Fibroblast of villous mesenchyme (primary cell): Measurements from ENCODE around the gene PISD. TPM values are rescaled to one million over a fixed set of nuclear protein-coding genes. Genes with fewer than 3 reads are reported as not detected.

Source experiments
- DNase-seq: peaks from one replicate; pipeline ENCODE4 v3.0.0-alpha.2; 2010; ENCODE audit warnings: low read depth
- H3K4me3 ChIP-seq: 2 replicates; pipeline ENCODE4 v1.5.1; 2011; ENCODE audit warnings: low read depth, mild to moderate bottlenecking, low read length
- total RNA-seq: library from RNA; depleted of rRNA; stranded (reverse); fragments of >200 nt; gene quantifications from 2 replicates; pipeline ENCODE4 v1.2.3, GENCODE V29; 2012
- TF ChIP-seq, protein P1 (sequence below): IDR thresholded peaks from 2 replicates; pipeline ENCODE4 v1.5.1; 2012; ENCODE audit warnings: low read depth, mild to moderate bottlenecking, low read length; ENCODE audit not compliant: insufficient read depth

The PISD gene
- total RNA-seq, 1 donor = 56.6 TPM

GRCh38 chr22:31613286-31613903, 48.6 kb downstream of the PISD start:
- DNase-seq = no peak
- TF ChIP-seq, protein P1, sequence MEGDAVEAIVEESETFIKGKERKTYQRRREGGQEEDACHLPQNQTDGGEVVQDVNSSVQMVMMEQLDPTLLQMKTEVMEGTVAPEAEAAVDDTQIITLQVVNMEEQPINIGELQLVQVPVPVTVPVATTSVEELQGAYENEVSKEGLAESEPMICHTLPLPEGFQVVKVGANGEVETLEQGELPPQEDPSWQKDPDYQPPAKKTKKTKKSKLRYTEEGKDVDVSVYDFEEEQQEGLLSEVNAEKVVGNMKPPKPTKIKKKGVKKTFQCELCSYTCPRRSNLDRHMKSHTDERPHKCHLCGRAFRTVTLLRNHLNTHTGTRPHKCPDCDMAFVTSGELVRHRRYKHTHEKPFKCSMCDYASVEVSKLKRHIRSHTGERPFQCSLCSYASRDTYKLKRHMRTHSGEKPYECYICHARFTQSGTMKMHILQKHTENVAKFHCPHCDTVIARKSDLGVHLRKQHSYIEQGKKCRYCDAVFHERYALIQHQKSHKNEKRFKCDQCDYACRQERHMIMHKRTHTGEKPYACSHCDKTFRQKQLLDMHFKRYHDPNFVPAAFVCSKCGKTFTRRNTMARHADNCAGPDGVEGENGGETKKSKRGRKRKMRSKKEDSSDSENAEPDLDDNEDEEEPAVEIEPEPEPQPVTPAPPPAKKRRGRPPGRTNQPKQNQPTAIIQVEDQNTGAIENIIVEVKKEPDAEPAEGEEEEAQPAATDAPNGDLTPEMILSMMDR = no peak
- H3K4me3 ChIP-seq = no peak overlapping the region

- TF ChIP-seq, protein P1 = no peak
- no peak overlapping the region for H3K4me3 ChIP-seq
- no peak for DNase-seq
These were observed 49.1 kb downstream of the PISD start for GRCh38 chr22:31612891-31613285.

DNA sequence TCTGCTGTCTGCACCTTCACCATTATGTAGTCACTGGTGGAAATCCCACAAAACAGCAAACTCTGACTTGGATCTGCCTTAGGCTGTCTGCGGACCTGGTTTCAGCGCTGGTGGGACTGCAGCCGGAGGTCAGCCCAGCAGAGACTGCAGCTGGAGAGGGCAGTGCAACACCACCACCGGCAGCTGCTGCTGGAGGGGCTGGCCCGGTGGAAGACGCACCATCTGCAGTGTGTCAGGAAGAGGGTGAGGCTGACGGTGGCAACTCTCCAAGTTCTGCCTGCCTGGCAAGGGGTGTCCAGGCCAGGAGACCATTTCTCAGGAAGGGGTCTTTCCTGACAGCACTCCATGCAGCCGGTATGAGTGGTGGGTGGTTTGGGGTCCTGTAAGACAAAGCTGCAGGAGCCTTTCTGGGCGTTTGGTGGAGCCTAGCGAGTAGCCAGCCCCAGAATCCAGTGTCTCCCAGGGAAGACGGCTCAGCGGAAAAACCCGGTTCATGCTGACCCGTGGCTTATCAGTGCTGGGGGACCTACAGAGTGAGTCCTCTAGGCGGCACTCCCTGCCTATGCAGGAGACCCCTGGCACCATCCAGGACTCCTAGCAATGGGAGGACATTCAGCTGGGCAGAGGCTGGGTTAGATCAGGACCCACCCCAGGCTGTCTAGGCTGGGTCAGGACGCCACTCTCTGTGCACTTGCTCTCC, 50.8 kb downstream of the PISD start:
- H3K4me3 ChIP-seq = no peak overlapping the region
- DNase-seq = peak; percentile 82
- TF ChIP-seq, protein P1 = no peak

DNA sequence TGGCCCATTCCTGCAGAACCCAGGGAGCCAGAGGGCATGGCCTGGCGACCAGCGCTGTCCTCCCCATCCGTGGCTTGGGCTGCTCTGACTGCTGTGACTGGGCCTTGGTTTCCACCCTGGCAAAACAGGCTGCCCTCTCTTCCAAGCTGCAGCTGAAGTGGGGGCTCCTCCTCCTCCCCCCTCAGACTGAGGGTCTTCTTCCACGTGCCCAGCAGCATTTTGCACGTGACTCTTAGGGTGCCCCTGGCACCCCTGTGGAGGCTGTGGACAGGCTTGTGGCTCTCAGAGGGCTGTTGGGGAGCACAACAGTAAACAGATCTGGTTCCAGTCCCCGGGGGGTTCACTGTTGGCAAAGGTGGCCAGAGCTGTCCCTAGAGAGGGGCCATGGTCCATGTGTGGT, 51.4 kb downstream of the PISD start:
- no peak overlapping the region for H3K4me3 ChIP-seq
- DNase-seq = no peak
- TF ChIP-seq, protein P1 = no peak

DNA sequence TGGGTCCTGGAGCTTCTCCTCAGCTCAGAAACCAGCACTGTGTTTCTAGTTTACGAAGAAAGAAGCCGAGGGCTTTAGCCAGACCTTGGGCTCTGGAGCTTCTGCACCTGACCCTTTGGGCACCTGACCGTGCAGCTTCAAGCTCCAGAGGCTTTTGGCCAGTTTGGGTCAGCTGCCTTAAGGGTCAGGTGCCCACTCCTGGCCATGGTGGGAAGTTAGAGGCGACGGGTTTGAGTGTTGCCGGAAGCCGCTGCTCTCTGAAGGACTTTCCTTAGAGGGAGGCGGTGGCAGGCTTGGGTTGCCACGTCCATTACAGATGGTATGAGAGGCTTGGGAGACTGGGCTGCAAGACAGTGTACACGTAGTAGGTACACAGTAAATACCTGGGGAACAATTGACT, 52.3 kb downstream of the PISD start:
- TF ChIP-seq, protein P1 = no peak

DNA sequence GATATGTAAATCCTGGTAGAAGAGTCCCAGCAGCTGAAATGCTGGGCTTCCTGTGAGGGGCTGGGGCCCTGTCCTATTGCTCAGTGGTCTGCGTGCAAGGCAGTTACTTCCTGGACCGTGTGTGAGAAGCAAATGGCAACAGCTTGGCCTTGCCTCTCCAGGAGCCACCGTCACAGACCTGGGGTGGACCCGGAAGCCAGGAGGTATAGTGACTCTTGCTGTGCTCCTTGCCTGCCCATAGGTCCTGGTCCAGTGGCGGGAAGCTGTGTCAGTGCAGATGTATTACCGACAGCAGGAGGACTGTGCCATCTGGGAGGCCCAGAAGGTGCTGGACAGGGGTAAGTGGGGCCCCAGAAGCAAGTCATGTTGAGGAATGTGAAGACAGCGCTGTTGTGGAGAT, 54.3 kb downstream of the PISD start:
- TF ChIP-seq, protein P1 = no peak
- no peak for DNase-seq
- no peak overlapping the region for H3K4me3 ChIP-seq

More for the DNA sequence above, 52.3 kb downstream of the PISD start:
- H3K4me3 ChIP-seq = no peak overlapping the region
- no peak for DNase-seq
